Measurements from ENCODE around the gene IQGAP2.
A peak's percentile ranks its signal among the peaks of the same experiment; 100 is the strongest.
"Not testable (repeated sequence)": the region's sequence is repeated elsewhere in the genome, so short reads cannot be mapped to it uniquely, and the experiment has no call there.

IQGAP2 gene

GRCh38 chr5:76571559-76571958 is 168.5 kb downstream of the IQGAP2 start:
- DNase-seq (ENCODE audit: low spot score) = no peak

GRCh38 chr5:76576450-76576849 is 173.4 kb downstream of the IQGAP2 start:
- DNase-seq (ENCODE audit: low spot score) = no peak

GRCh38 chr5:76576996-76577395 is 173.9 kb downstream of the IQGAP2 start:
- DNase-seq (ENCODE audit: low spot score) = no peak

DNA sequence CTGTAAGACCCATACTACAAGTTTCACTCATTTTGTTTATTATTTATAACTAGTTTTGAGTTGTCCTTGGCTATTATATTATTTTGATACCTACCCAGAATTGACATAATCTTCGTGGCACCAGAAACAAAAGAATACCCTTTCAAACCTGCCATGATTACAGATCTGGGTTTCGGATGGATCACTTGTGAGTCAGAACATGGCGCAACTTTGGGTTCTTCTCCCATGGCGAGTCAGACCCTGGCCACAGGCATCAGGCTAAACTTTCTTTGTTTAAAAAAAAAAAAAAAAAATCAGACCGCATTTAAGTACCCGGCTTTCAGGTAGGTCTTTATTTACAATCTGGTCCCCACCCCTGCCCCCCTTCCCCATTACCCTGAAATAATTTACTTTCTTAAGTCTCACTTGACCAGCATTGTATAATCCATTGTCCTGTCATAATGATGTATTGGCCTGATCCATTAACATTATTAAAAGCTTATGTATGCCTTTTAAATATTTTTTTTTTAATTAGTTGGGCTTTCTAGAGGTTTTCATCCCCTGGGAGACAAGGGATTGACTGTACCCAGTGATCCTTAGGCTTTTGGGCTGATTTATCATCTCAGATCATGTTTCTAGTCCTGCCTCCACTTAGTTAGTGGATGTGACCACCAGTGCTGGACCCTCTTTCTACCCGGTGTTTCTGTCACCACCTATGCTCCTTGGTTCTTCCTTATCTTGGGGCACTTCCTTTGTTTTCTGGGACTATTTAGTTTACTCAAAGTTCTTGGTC is 176.3 kb downstream of the IQGAP2 start:
- no peak for DNase-seq (ENCODE audit: low spot score)

GRCh38 chr5:76580981-76581380 is 177.9 kb downstream of the IQGAP2 start:
- no peak for DNase-seq (ENCODE audit: low spot score)

- no peak for DNase-seq (ENCODE audit: low spot score)
Observed at GRCh38 chr5:76582230-76583162, 179.4 kb downstream of the IQGAP2 start.

DNA sequence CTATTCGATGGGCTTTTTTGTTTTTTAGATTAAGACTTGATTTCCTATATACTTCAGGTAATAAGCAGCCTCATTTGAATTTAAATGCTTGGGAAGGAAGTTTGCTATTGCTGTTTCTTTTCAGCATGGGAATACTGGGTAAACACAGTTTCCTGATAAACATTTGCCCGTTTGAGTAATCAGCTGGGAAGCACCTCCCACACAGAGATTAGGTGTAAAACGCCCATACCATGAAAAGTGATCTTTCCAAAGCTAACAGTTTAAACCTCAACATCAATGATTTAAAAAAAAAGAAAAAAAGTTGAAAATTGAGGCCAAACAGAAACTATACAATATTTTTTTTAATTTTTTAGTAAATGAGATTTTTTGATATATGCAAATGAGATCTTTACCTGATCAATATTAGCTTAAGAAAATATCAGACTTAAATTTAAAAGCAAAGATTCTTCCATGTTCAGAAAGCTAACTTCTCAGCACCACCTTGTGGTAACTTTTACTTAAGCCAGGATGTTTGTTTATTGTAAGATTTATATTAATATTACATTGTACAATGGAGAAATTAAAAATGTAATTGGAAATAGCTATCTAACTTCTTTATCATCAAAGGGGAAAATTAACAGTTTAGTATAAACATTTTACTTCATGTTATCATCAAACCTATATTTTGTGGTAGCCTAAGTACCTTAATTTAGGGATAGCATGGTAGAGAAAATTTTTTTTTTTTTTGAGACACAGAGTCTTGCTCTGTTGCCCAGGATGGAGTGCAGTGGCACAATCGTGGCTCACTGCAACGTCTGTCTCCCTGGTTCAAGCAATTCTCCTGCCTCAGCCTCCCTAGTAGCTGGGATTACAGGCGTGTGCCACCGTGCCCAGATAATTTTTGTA is 180.3 kb downstream of the IQGAP2 start:
- no peak for DNase-seq (ENCODE audit: low spot score)

DNA sequence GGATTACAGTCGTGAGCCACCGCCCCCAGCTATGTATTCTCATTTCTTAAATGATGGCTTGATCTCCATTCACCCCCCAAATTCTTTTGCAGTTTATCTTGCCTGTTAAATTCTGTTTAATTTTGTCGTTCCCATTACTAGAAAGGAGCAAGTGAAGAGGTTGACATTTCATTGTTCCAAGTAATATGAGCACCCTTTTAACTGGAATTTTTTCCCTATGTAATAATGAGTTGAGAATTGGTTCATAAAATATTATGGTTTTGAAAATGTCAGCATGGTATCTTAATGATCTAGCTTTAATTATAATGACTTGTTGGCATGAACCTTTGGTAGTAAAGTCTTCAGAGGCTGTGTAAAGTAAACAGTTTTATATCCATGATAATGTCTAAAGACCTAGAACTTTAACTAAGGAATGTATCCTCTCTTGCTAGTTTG is 182.7 kb downstream of the IQGAP2 start:
- no peak for DNase-seq (ENCODE audit: low spot score)

DNA sequence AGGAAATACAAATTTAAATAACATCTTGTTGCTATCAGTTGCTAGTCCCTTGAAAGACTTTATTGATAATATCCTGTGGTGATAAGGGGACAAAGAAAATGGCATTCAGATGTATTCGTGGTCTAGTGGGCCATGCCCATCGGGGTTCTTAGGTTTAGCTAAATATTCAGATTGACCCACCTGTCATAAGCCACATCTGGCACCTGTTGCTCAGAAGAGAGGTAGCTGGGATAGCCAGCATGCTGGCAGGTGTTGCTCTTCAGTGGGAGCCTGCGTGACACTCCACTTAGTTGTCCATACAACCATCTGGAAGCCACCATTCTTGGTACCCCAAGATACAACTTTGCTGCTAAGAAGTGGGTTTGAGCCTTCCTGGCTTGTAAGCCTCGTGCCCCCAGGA is 183.4 kb downstream of the IQGAP2 start:
- DNase-seq (ENCODE audit: low spot score) = no peak

DNA sequence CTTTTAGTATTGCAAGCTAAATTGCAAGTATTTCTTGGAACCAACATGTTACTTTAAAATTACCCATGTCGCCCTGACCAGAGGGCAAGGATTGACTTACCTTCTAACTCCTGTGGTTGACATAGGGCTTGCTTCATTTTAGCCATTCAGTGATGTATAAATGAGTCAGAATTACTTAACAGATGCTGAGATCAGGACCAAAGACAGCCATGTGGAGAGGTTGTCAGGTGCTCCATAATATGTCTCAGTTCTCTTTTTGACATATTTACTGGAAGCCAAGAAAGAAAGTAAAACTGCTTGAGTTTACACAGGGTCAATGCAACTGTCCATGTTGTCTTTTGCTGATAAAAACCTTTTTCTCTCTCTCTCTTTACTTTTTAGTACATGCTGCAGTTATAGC is 186.9 kb downstream of the IQGAP2 start:
- DNase-seq (ENCODE audit: low spot score) = no peak

DNA sequence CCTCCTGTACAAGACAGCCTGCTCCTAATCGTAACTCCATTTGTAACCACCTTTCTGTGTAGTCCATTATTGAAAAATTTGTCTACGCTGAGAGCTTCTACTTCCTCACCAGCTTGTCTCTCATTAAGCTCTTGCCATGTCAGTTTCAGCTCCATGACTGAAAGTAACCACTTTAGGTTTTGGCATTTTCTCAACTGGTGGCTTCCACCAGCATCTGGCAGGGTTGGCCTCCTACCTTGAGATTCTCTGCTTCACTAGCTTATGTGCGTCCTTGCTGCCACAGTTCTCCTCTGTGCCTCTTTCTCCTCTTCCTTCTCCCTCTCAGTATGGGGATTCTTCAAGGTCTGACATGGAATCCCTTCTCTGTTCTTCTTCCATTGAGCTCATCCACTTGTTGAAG is 188.3 kb downstream of the IQGAP2 start:
- DNase-seq (ENCODE audit: low spot score) = no peak

DNA sequence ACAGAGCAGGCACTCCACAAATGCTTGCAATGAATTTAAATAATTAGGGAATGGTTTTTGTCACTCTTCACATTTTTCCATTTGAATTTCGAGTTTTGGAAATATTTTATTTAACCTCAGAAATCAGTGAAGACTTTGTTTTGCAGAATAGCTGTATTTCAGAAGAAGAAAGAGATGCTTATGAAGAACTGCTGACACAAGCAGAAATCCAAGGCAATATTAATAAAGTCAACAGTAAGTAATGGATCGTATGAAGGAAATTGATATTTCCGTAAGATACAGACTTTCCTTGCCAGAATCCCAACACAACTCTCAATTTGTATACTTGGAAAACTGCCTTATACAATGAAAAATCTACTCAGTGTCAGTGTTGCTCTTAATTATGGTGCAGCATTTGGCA is 189.6 kb downstream of the IQGAP2 start:
- no peak for DNase-seq (ENCODE audit: low spot score)

DNA sequence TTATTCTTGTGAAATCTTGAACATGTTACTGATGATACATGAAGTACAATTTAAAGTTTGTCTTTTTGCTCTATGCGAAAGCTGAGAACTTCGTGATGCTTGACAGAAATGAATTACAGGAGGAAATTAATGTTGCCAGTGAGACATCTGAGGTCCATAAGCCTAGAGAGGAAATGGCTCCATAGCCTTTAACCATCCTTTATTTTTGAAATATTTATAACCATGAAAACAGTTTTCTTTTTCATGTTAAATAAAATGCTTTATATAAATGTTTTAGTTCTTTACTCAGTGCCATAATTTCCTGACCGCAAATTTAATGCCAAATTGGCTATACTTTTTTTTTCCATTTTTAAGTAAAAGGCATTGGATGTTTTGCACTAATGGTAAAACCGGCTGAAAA is 191.0 kb downstream of the IQGAP2 start:
- DNase-seq (ENCODE audit: low spot score) = no peak

GRCh38 chr5:76595755-76596481 is 192.8 kb downstream of the IQGAP2 start:
- no peak for DNase-seq (ENCODE audit: low spot score)

DNA sequence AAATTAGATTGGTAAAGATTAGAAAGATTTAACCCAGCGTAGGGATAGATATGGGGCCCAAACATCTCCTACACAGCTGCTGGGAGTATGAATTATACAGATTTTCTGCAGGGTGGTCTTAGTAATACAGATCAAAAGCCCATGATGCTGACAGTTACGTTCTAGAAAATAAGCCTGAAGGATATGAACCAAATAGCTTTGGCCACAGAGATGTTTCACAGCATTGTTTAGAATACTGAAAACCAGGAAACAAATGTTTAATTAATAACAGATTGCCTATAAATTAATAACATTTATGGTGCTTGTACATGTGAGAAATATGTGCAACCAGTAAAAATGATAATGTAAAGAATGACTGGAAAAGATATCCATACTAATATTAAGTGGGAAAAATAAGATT is 195.4 kb downstream of the IQGAP2 start:
- no peak for DNase-seq (ENCODE audit: low spot score)

GRCh38 chr5:76600716-76601115 is 197.6 kb downstream of the IQGAP2 start:
- no peak for DNase-seq (ENCODE audit: low spot score)

DNA sequence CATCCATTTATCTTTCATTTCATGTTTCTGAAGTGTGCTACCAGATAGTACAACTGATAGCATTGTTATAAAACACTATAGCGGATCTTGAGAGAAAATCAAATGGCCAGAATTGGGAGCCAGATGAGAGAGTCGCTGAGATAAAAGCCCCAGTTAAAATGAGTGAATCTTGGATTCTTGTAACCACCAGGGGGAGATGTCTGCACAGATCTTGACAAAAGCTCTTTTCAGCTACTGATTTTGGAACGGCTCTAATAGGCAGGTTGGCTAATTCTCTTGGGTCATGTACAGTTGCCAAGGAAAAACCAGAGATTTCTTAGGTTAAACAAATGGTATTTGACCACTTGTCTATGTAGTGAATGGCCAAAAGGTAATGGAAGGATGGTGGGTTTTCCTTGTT is 198.4 kb downstream of the IQGAP2 start:
- peak; percentile 45 for DNase-seq (ENCODE audit: low spot score)

- no peak for DNase-seq (ENCODE audit: low spot score)
Observed at GRCh38 chr5:76602094-76602726, 199.1 kb downstream of the IQGAP2 start.

GRCh38 chr5:76603991-76604390 is 200.9 kb downstream of the IQGAP2 start:
- DNase-seq (ENCODE audit: low spot score) = not testable (repeated sequence)

DNA sequence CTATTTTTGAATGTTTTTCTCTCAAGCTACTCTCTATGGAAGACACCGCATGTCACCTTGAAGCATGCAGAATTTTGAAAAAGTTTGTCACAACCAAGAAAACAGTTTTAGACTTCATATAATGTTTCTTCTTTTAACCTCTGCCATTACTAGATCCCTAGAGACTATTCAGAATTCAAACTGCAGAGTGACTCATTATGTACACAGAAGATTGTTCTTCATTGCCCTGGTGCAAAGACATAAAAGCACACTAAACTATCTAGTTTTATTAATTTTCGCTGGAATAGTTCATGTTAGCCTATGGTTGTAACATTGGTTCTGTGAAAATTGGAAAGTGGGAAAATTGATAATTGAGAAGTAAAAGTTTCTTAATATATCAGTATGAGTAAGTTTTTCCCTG is 201.8 kb downstream of the IQGAP2 start:
- no peak for DNase-seq (ENCODE audit: low spot score)

GRCh38 chr5:76606701-76607100 is 203.6 kb downstream of the IQGAP2 start:
- DNase-seq (ENCODE audit: low spot score) = no peak

Data from putamen (tissue), 1 donor.